Measurements from ENCODE around the gene MMP23B. TPM values are rescaled to one million over a fixed set of nuclear protein-coding genes. Genes with fewer than 3 reads are reported as not detected.
"Not testable (repeated sequence)": the region's sequence is repeated elsewhere in the genome, so short reads cannot be mapped to it uniquely, and the experiment has no call there.

Gene MMP23B
- 10 to 100 TPM; 17.5 to 52.0 (median 25.9) TPM for polyA plus RNA-seq (ENCODE audit: insufficient read length in 10 of 10)
- long read RNA-seq, donor 1, transcript MMP23B-201 (8 exons, 1,326 nt) = major isoform, 11 of 16 reads
- long read RNA-seq, donor 1, partial matches to known transcripts = 0 of 16 reads
- long read RNA-seq, donor 1, other reads (novel, unspliced or antisense) = 0 of 16 reads
- long read RNA-seq, donor 2, transcript MMP23B-202 (7 exons, 1,309 nt) = major isoform, 9 of 13 reads
- long read RNA-seq, donor 2, partial matches to known transcripts = 0 of 13 reads
- long read RNA-seq, donor 2, other reads (novel, unspliced or antisense) = 0 of 13 reads
- long read RNA-seq, donor 3 = 0 reads
- long read RNA-seq, donor 4, transcript MMP23B-201 (8 exons, 1,326 nt) = major isoform, 8 of 11 reads
- long read RNA-seq, donor 4, partial matches to known transcripts = 0 of 11 reads
- long read RNA-seq, donor 4, other reads (novel, unspliced or antisense) = 0 of 11 reads
- long read RNA-seq, donor 5, transcript MMP23B-202 (7 exons, 1,309 nt) = minor isoform, 7 of 26 reads
- long read RNA-seq, donor 5, transcript MMP23B-201 (8 exons, 1,326 nt) = major isoform, 18 of 26 reads
- long read RNA-seq, donor 5, partial matches to known transcripts = 0 of 26 reads
- long read RNA-seq, donor 5, other reads (novel, unspliced or antisense) = 0 of 26 reads
- long read RNA-seq, donor 6, transcript MMP23B-201 (8 exons, 1,326 nt) = major isoform, 11 of 16 reads
- long read RNA-seq, donor 6, partial matches to known transcripts = 0 of 16 reads
- long read RNA-seq, donor 6, other reads (novel, unspliced or antisense) = 0 of 16 reads
- long read RNA-seq, donor 7, partial matches to known transcripts = 0 of 8 reads
- long read RNA-seq, donor 7, other reads (novel, unspliced or antisense) = 0 of 8 reads
- long read RNA-seq, donor 8, partial matches to known transcripts = 0 of 3 reads
- long read RNA-seq, donor 8, other reads (novel, unspliced or antisense) = 0 of 3 reads
- long read RNA-seq, donor 9, partial matches to known transcripts = 0 of 1 reads
- long read RNA-seq, donor 9, other reads (novel, unspliced or antisense) = 0 of 1 reads

DNA sequence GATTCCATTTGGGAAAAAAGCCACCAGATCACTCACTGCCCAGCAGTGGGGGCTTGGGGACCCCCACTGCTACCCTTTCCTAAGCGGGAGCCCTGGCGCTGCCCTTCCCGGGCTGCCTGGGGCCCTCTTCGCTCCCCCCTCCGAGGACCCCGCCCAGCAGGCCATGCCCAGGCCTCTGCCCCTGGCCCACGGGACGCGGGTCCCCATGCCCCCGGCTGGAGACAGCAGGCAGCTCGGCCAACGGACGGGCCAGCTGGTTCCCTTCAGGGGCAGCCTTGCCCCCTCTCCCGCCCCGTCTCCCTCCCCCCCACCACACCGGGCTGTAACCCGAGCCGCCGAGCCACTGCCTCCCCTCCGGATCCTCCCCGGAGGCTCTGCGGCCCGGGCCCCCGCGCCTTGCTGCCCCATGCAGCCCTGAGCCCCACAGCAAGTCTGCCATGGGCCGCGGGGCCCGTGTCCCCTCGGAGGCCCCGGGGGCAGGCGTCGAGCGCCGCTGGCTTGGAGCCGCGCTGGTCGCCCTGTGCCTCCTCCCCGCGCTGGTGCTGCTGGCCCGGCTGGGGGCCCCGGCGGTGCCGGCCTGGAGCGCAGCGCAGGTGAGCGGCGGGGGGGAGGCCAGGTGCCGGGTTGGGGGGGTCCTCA is at the start of gene MMP23B:
Gene MMP23B, plus strand, starts transcription at position 392 of the 639 bp plus-strand sequence. Its CDS starts 46 bp downstream, at position 438.
- DNase-seq = peak in 2 of 3 donors; percentile 23 to 83

DNA sequence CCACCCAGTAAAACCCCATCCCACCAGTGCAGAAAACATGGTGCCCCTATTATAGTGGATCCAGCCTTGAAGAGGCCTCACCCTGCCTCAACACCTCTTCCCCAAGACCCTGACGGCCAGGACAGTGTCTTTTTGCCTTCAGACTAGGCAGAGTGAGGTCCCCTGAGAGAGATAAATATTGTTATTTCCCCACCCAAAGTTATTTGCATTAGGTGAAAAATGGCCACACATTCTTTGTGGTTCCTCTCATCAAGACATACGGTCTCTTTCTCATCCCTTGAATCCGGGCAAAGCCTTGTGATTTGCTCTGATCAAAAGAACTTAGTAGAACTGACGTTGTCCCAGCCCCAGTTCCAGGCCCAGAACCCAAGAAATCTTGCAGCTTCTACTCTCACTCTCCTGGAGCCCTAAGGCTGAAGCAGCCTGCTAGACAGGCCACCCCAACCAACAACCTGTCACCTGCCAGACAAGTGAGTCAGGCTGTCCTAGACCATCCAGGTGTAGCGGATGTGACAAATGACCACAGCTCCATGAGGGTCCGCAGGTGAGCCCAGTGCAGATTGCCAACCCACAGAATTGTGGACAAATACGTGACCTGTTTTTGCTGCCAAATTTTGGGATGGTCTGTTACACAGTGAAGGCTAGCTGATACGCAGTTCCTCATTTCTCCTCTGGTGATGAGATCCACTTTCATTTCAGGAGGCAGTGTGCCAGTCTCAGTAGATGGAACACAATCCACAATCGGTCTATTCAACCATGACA is 49.2 kb upstream of the MMP23B start:
- DNase-seq = no peak

GRCh38 chr1:1583347-1584010 is 48.5 kb upstream of the MMP23B start:
- no peak for DNase-seq

GRCh38 chr1:1591452-1591851 is 40.5 kb upstream of the MMP23B start:
- DNase-seq = no peak

DNA sequence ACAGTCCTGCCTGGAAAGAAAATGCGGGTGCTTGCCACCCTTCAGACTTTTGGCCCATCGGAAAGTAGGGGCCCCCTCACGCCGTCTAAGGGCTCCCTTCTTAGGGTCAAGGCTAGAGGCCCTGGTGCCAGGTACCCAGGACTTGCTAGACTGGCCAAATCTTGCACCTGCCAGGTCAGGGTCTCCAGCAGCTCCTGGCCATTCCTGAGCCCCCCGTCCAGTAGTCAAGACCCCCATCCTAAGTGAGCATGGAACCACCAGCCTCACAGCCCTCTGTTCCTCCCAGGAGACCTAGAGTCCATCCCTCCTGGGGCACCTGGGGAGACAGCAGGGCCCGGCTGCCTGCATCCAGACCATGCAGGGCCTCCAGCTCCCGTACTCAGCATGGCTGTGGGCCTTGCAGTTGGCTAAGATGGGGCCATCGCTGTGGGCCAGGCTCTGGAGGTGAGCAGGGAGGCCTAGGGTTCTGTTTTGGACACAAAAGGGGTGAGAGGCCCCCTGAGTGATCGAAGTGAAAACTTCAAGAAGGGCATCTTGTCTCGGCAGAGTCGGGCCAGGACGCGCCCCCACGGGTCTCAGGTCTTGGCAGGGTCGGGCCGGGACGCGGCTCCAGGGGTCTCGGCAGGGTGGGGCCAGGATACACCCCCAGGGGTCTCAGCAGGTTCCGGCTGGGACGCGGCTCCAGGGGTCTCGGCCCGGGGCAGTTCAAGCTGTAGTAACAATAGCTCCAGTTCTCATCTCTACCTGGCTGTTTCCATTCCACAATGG is 38.0 kb upstream of the MMP23B start:
- no peak for DNase-seq

- DNase-seq = peak in 1 of 3 donors; percentile 60
Measured at GRCh38 chr1:1594602-1595260, 37.2 kb upstream of the MMP23B start.

DNA sequence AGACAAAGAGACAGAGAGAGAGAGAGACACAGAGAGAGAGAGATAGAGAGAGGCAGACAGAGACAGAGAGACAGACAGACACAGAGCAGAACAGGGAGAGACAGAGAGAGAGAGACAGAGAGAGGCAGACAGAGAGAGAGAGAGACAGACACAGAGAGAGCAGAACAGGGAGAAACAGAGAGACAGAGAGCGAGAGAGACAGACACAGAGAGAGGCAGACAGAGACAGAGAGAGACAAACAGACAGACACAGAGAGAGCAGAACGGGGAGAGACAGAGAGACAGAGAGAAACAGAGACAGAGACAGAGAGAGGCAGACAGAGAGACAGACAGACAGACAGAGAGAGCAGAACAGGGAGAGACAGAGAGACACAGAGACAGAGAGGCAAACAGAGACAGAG is 36.6 kb upstream of the MMP23B start:
- not testable (repeated sequence) for DNase-seq

DNA sequence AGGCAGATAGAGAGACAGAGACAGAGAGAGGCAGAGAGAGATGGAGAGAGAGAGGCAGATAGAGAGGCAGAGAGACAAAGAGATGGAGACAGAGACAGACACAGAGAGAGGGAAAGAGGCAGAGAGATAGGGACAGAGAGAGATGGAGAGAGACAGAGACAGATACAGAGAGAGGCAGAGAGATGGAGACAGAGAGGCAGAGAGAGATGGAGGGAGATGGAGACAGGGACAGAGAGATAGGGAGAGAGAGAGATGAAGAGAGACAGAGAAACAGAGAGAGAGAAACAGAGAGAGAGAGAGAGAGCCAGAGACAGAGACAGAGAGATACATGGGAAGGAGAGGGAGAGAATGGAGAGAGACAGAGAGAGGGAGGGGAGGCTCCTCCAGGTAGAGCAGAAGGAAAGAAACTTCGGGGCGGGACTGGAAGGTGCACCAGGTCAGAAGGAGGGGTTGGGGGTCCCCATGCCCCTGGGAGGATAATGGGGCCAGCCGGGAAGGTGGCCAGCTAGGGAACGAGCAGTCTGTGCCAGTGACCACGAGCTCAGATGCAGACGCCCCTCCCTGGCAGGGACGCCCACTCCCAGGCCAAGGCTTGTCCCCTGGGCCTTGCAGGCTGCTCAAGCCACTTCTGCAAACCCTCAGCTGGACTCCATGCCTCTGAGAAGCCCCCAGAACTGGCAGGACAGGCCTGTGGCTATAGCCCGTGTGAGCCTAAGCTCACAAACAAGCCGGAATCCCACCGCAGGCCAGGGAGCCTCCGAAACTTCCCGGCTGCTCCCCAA is 35.3 kb upstream of the MMP23B start:
- peak in 1 of 3 donors; percentile 47 for DNase-seq

- DNase-seq = no peak
Measured at GRCh38 chr1:1597275-1597930, 34.6 kb upstream of the MMP23B start.

GRCh38 chr1:1598051-1598719 is 33.8 kb upstream of the MMP23B start:
- DNase-seq = no peak

DNA sequence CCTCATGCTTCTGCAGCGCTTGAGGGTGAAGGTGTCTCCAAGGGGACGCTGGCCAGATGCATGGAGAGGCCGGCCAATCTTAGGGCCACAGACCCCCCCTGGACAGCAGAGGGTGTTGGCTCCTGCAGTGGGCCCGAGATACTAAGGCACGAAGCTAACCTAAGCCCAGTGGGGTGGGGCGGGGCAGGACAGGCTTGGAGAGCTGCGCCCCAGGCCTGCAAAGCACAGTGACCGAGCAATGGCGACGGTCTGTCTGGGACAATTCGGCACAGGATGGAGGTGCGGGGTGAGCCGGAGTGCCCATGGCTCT is 33.3 kb upstream of the MMP23B start:
- no peak for DNase-seq

- peak in 1 of 3 donors; percentile 59 for DNase-seq
Measured at GRCh38 chr1:1599030-1599934, 32.7 kb upstream of the MMP23B start.

DNA sequence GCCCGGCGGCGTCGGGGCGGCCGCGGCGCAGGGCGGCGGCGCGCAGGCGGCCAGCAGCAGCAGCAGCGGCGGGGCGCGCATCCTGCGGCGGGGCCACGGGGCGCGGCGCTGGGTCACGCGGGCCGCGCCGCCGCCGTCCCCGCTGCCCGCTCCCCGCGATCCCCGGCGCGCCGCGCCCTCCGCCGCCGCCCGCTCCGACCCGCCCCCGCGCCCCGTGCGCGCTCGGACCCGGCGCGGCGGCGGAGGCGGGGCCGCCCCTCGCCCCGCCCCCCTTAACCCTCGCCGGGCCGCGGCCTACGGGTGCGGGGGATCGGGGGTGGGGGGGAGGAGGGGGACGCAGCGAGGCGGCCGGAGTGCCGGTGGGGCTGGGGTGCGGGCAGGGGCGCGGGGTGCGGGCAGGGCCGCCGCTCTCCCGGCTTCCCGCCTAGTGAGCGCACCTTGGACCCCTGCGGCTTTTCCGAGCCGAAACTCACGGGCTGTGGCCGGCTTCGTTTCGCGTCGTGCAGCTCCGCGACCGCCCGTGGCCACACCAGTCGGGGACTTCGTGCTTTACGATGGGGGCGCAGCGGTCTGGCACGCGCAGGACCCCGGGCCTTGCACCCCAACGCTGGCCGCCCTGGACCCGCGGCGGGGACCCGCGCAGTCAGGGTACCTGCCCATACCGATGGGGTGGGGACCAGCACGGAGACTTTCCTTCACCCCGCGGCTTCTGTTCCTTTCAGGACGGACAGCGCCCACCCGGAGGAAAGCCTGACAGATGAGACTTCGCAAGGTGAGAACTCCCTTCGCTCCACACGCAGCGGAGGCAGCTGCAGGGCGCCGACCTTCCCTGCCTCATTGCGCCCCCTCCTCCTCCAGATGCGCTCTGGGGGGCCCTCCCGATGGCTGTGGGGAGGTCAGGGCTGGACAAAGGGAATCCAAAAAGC is 31.8 kb upstream of the MMP23B start, which contains the start of gene FNDC10:
Gene FNDC10, minus strand, starts transcription at position 201 of the 926 bp plus-strand sequence. Its CDS starts 120 bp downstream, at position 81.
- no peak for DNase-seq

DNA sequence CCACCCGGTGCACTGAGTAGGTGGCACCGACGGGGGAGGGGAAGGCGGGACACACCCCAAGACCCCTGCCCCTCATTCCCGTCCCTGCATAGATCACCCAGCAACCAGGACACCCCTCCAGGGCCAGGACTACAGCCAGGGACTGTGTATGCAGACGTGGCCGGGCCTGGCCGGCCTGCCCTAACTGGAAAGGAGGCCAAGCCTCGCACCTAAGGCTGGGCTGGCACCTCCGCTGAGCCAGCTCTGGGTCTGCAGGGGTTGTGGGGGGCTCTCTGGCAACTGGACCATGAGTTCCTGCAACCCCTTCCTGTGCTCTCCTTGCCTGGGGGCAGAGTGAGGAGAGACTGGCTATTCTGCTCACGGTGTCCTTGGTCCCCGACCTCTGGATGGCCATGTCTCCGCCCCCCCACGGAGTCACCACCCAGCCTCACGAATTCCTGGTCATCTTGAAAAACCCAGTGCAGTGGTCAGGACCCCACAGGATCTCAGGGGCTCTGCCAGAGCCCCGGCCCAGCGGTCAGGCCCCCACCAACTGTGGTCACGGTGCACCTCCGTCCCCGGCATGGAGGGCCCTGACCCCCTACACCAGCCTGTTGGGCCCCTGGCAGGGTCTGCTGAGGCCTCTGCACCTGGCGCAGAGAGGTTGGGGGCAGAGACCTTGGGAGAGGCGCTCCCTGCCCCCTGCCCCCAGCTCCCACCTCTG is 31.0 kb upstream of the MMP23B start:
- DNase-seq = no peak
